Right lobe of liver (tissue), 4 donors: Measurements from ENCODE around the gene ICA1.

Experiments used
- CTCF ChIP-seq, 4 donors: fragments of 200-600 bp in 3 of 4; fragments of 450-650 bp in 1 of 4; IDR thresholded peaks; one replicate each; pipeline versions ENCODE4 v1.5.1 to v1.8.0; 2016 to 2022; ENCODE audit warnings: antibody characterized with exemption in 4 of 4, mild to moderate bottlenecking in 2 of 4
- POLR2A ChIP-seq: fragments of 450-650 bp; IDR thresholded peaks from one replicate; pipeline ENCODE4 v1.6.1; 2017; ENCODE audit warnings: antibody characterized with exemption, mild to moderate bottlenecking
- donor health status: DM: no; HTN: no; CAD: no.
- donor health status: DM: no; HTN: no; CAD: no.
- donor health status: DM: no; HTN: yes; CAD: no.

- TF ChIP-seq POLR2A, result no peak
- TF ChIP-seq CTCF (IDR thresholded peaks at IDR 0.05), result peak; percentile 71 to 86 (median 78)
Observed at GRCh38 chr7:8217200-8218068, 44.5 kb downstream of the ICA1 start.
